PFSK-1 (cell line): ENCODE measurements around the gene TBC1D22A.

Experiments used
- FOXP2 ChIP-seq: optimal IDR thresholded peaks from 2 replicates; pipeline ENCODE3; 2011; ENCODE audit warnings: borderline replicate concordance, control low read depth, inconsistent platforms; ENCODE audit not compliant: insufficient read depth; ENCODE audit errors: extremely low read length, extremely low read depth
- POLR2AphosphoS5 ChIP-seq: IDR thresholded peaks from 2 replicates; pipeline ENCODE4 v1.6.1; 2012; ENCODE audit warnings: low read depth, mild to moderate bottlenecking, control low read depth, low read length, moderate library complexity
- REST ChIP-seq, 2 experiments: IDR thresholded peaks; 2 replicates each; pipeline versions ENCODE4 v1.6.1 to v1.8.0; 2011 to 2012; ENCODE audit warnings: low read depth in 2 of 2, low read length in 2 of 2, control low read depth in 1 of 2, inconsistent platforms in 1 of 2, mild to moderate bottlenecking in 1 of 2, moderate library complexity in 1 of 2; ENCODE audit not compliant: insufficient read depth in 1 of 2
- SIN3A ChIP-seq: IDR thresholded peaks from 2 replicates; pipeline ENCODE4 v1.6.1; 2012; ENCODE audit warnings: mild to moderate bottlenecking, low read length, moderate library complexity, borderline replicate concordance; ENCODE audit not compliant: insufficient read depth
- TAF1 ChIP-seq: IDR thresholded peaks from 2 replicates; pipeline ENCODE4 v1.6.1; 2012; ENCODE audit warnings: low read length, control low read depth, borderline replicate concordance; ENCODE audit not compliant: insufficient read depth

DNA sequence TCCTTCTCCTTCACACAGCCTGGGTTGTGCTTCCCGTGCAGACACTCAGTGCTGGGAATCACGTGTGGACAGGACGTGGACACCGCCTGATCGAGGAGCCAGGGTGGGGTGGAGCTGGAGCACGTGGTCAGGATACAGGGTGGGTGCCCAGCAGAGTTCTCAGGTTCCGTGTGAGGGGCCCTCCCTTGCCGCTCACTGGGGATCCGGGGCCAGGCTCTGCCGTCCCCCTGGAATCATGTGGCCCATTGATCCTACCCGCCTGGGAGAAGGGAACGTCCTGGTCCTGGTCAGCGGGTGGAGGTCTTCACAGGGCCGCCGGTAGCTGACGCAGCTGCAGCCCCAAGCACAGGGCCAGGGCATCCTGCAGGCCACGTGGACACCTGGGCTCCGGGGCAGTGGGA is 397.7 kb downstream of the TBC1D22A start:
- TF ChIP-seq POLR2AphosphoS5 (no peak), SIN3A (no peak), TAF1 (no peak), REST (IDR thresholded peaks at IDR 0.05; ENCODE audit: insufficient read depth in 1 of 2, low read depth in 2 of 2, low read length in 2 of 2) (no peak), FOXP2 (no peak)
